Measurements from ENCODE around the gene GTF2IRD1. TPM values are rescaled to one million over a fixed set of nuclear protein-coding genes. Genes with fewer than 3 reads are reported as not detected.

Gene GTF2IRD1
- total and polyA plus RNA-seq, 9 of the 15 experiments (the other 6 are each of a cell fraction or from before 2014, with no cell fraction given): 9.1 to 30.2 (median 14.0) TPM

GRCh38 chr7:74455291-74455804 is 1.6 kb downstream of the GTF2IRD1 start (continued):
- no peak for TF ChIP-seq ZBTB40 (IDR thresholded peaks at IDR 0.05)
- no peak for TF ChIP-seq ZBTB40 (CRISPR knock-in tag; IDR thresholded peaks at IDR 0.05)
- no peak for TF ChIP-seq ATF4 (CRISPR knock-in tag; IDR thresholded peaks at IDR 0.05)
- TF ChIP-seq TRIM28 (IDR thresholded peaks at IDR 0.05): no peak
